IPS-18a (cell line): ENCODE results near the gene HOXA11.

Experiments used
- H3K27ac ChIP-seq: one replicate; pipeline ENCODE4 v1.5.1; 2013; ENCODE audit warnings: low read length
- H3K27me3 ChIP-seq: one replicate; pipeline ENCODE4 v1.6.1; 2013; ENCODE audit warnings: mild to moderate bottlenecking, low read length; ENCODE audit not compliant: control insufficient read depth, insufficient read depth
- H3K36me3 ChIP-seq: one replicate; pipeline ENCODE4 v1.6.1; 2013; ENCODE audit warnings: low read depth, low read length; ENCODE audit not compliant: control insufficient read depth
- H3K4me1 ChIP-seq: one replicate; pipeline ENCODE4 v1.6.1; 2013; ENCODE audit warnings: low read depth, low read length; ENCODE audit not compliant: control insufficient read depth
- H3K4me3 ChIP-seq: one replicate; pipeline ENCODE4 v1.5.1; 2013; ENCODE audit warnings: low read length
- H3K9ac ChIP-seq: one replicate; pipeline ENCODE4 v1.6.1; 2013; ENCODE audit warnings: mild to moderate bottlenecking, low read length, moderate library complexity
- H3K9me3 ChIP-seq: one replicate; pipeline ENCODE4 v1.6.1; 2013; ENCODE audit warnings: low read depth, low read length; ENCODE audit not compliant: control insufficient read depth

The HOXA11 gene

GRCh38 chr7:27181795-27182275 lies 3.2 kb downstream of the HOXA11 start:
- H3K4me1 ChIP-seq, result no peaks in the 10 kb centered on the region
- H3K27ac ChIP-seq, result no peak overlapping the region
- no peak overlapping the region for H3K9ac ChIP-seq
- H3K9me3 ChIP-seq, result no peaks in the 10 kb centered on the region
- H3K36me3 ChIP-seq, result no peaks in the 10 kb centered on the region
- H3K4me3 ChIP-seq, result no peak overlapping the region
- peaks cover 100% of the 10 kb centered on the region for H3K27me3 ChIP-seq

- Histone ChIP-seq H3K9ac (no peak overlapping the region), H3K27ac (no peak overlapping the region), H3K4me1 (no peaks in the 10 kb centered on the region), H3K36me3 (no peaks in the 10 kb centered on the region), H3K9me3 (no peaks in the 10 kb centered on the region), H3K27me3 (peaks cover 100% of the 10 kb centered on the region), H3K4me3 (no peak overlapping the region)
Measured at GRCh38 chr7:27180431-27181420, 4.3 kb downstream of the HOXA11 start.

GRCh38 chr7:27179503-27180430 lies 5.3 kb downstream of the HOXA11 start:
- H3K27me3 ChIP-seq, result peaks cover 100% of the 10 kb centered on the region
- H3K9me3 ChIP-seq, result no peaks in the 10 kb centered on the region
- no peak overlapping the region for H3K4me3 ChIP-seq
- H3K27ac ChIP-seq, result no peak overlapping the region
- H3K9ac ChIP-seq, result no peak overlapping the region
- no peaks in the 10 kb centered on the region for H3K36me3 ChIP-seq
- no peaks in the 10 kb centered on the region for H3K4me1 ChIP-seq

- peaks cover 100% of the 10 kb centered on the region for H3K27me3 ChIP-seq
- no peak overlapping the region for H3K4me3 ChIP-seq
- H3K9ac ChIP-seq, result no peak overlapping the region
- no peaks in the 10 kb centered on the region for H3K36me3 ChIP-seq
- H3K9me3 ChIP-seq, result no peaks in the 10 kb centered on the region
- no peak overlapping the region for H3K27ac ChIP-seq
- H3K4me1 ChIP-seq, result no peaks in the 10 kb centered on the region
Measured at GRCh38 chr7:27179030-27179429, 6.0 kb downstream of the HOXA11 start.

- Histone ChIP-seq H3K4me3 (no peak overlapping the region), H3K36me3 (no peaks in the 10 kb centered on the region), H3K27ac (no peak overlapping the region), H3K27me3 (peaks cover 100% of the 10 kb centered on the region), H3K9me3 (no peaks in the 10 kb centered on the region), H3K9ac (no peak overlapping the region), H3K4me1 (no peaks in the 10 kb centered on the region)
Measured at GRCh38 chr7:27178366-27178765, 6.7 kb downstream of the HOXA11 start.

- Histone ChIP-seq H3K27ac (no peak overlapping the region), H3K27me3 (peaks cover 100% of the 10 kb centered on the region), H3K4me3 (no peak overlapping the region), H3K9me3 (no peaks in the 10 kb centered on the region), H3K4me1 (no peaks in the 10 kb centered on the region), H3K36me3 (no peaks in the 10 kb centered on the region), H3K9ac (no peak overlapping the region)
Measured at GRCh38 chr7:27177795-27178320, 7.2 kb downstream of the HOXA11 start.

GRCh38 chr7:27176962-27177794 lies 7.9 kb downstream of the HOXA11 start:
- no peak overlapping the region for H3K9ac ChIP-seq
- no peaks in the 10 kb centered on the region for H3K4me1 ChIP-seq
- no peaks in the 10 kb centered on the region for H3K36me3 ChIP-seq
- H3K9me3 ChIP-seq, result no peaks in the 10 kb centered on the region
- no peak overlapping the region for H3K4me3 ChIP-seq
- H3K27me3 ChIP-seq, result peaks cover 100% of the 10 kb centered on the region
- no peak overlapping the region for H3K27ac ChIP-seq

- H3K9me3 ChIP-seq, result no peaks in the 10 kb centered on the region
- H3K27me3 ChIP-seq, result peaks cover 100% of the 10 kb centered on the region
- no peak overlapping the region for H3K9ac ChIP-seq
- no peak overlapping the region for H3K4me3 ChIP-seq
- H3K27ac ChIP-seq, result no peak overlapping the region
- H3K4me1 ChIP-seq, result no peaks in the 10 kb centered on the region
- H3K36me3 ChIP-seq, result no peaks in the 10 kb centered on the region
Measured at GRCh38 chr7:27176524-27176845, 8.5 kb downstream of the HOXA11 start.

GRCh38 chr7:27175626-27176523 lies 9.2 kb downstream of the HOXA11 start:
- no peak overlapping the region for H3K27ac ChIP-seq
- H3K9ac ChIP-seq, result no peak overlapping the region
- H3K36me3 ChIP-seq, result no peaks in the 10 kb centered on the region
- no peaks in the 10 kb centered on the region for H3K9me3 ChIP-seq
- peaks cover 100% of the 10 kb centered on the region for H3K27me3 ChIP-seq
- no peak overlapping the region for H3K4me3 ChIP-seq
- no peaks in the 10 kb centered on the region for H3K4me1 ChIP-seq
